Osteoblast (primary cell): ENCODE measurements around the gene DHRS9. TPM values are rescaled to one million over a fixed set of nuclear protein-coding genes. Genes with fewer than 3 reads are reported as not detected.

Experiments used
- DNase-seq: peaks from one replicate; pipeline ENCODE4 v3.0.0; 2011; ENCODE audit warnings: low spot score, mixed read lengths; ENCODE audit not compliant: insufficient read length; ENCODE audit errors: missing footprints
- H2AFZ ChIP-seq: 2 replicates; pipeline ENCODE4 v1.6.0; 2011; ENCODE audit warnings: mild to moderate bottlenecking, low read length
- H3K27ac ChIP-seq: 2 replicates; pipeline ENCODE4 v1.5.1; 2011; ENCODE audit warnings: mild to moderate bottlenecking, low read depth, low read length, moderate library complexity
- H3K27me3 ChIP-seq: 2 replicates; pipeline ENCODE4 v1.6.0; 2012; ENCODE audit warnings: mild to moderate bottlenecking, control low read depth, inconsistent platforms, low read length, moderate library complexity; ENCODE audit not compliant: insufficient read depth
- H3K36me3 ChIP-seq: 2 replicates; pipeline ENCODE4 v1.5.1; 2011; ENCODE audit warnings: mild to moderate bottlenecking, low read length, control low read depth, moderate library complexity; ENCODE audit not compliant: insufficient read depth
- H3K4me1 ChIP-seq: 2 replicates; pipeline ENCODE4 v1.5.1; 2011; ENCODE audit warnings: mild to moderate bottlenecking, low read length, control low read depth, moderate library complexity; ENCODE audit not compliant: insufficient read depth
- H3K4me2 ChIP-seq: 2 replicates; pipeline ENCODE4 v1.6.0; 2011; ENCODE audit warnings: mild to moderate bottlenecking, low read length; ENCODE audit not compliant: insufficient read depth
- H3K4me3 ChIP-seq: fragments of 200-600 bp; sonication (generic); 3 replicates; pipeline ENCODE4 v1.5.1; 2012; ENCODE audit warnings: mild to moderate bottlenecking, low read length, inconsistent platforms; ENCODE audit not compliant: insufficient read depth
- H3K79me2 ChIP-seq: 2 replicates; pipeline ENCODE4 v1.6.0; 2012; ENCODE audit warnings: mild to moderate bottlenecking, low read length, control low read depth, inconsistent platforms; ENCODE audit not compliant: insufficient read depth
- H3K9me3 ChIP-seq: 2 replicates; pipeline ENCODE4 v1.5.1; 2011; ENCODE audit warnings: low read depth, low read length, control low read depth
- H4K20me1 ChIP-seq: 2 replicates; pipeline ENCODE4 v1.6.0; 2012; ENCODE audit warnings: mild to moderate bottlenecking, low read length, control low read depth; ENCODE audit not compliant: insufficient read depth
- CTCF ChIP-seq: IDR thresholded peaks from 2 replicates; pipeline ENCODE4 v1.5.1; 2011; ENCODE audit warnings: mild to moderate bottlenecking, low read depth, low read length, moderate library complexity; ENCODE audit errors: extremely low read depth
- total RNA-seq: library from RNA; depleted of rRNA; stranded (reverse); fragments of >200 nt; gene quantifications from 2 replicates; pipeline ENCODE4 v1.2.3, GENCODE V29; 2012

Gene DHRS9
- total RNA-seq, 1 donor, result not detected

DNA sequence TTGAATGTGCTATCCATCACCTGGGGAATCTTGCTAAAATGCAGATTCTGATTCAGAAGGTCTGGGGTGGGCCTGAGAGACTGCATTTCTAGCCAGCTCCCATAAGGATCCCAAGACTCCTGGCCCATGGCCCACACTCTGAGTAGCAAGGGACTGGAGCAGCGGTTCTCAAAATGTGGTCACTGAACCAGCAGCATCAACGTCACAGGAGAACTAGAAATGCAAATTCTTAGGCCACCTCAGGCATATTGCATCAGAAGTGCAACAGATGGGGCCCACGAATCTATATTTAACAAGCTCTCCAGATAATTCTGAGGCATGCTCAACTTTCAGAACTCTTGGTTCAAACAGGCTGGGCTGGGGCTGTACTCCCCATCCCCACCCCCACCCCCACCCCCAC, 74.6 kb downstream of the DHRS9 start:
- no peak overlapping the region for H3K27ac ChIP-seq
- no peak for TF ChIP-seq CTCF
- DNase-seq, result no peak
- no peak overlapping the region for H3K4me2 ChIP-seq
- H3K4me1 ChIP-seq, result no peaks in the 10 kb centered on the region
- no peaks in the 10 kb centered on the region for H4K20me1 ChIP-seq
- H3K9me3 ChIP-seq, result no peaks in the 10 kb centered on the region
- H2AFZ ChIP-seq, result no peak overlapping the region
- no peak overlapping the region for H3K4me3 ChIP-seq
- no peaks in the 10 kb centered on the region for H3K79me2 ChIP-seq
- peaks cover 2% of the 10 kb centered on the region for H3K27me3 ChIP-seq
- no peaks in the 10 kb centered on the region for H3K36me3 ChIP-seq

Other genes starting within 250 kb of the DHRS9 start
- gene SPC25, start 179.1 kb upstream of the DHRS9 start, total RNA-seq, result 0.88 and 1.1 TPM in 2 replicates
- gene G6PC2, start 168.3 kb upstream of the DHRS9 start, total RNA-seq, result not detected in 2 replicates
- gene ABCB11, start 38.2 kb upstream of the DHRS9 start, total RNA-seq, result under 0.01 TPM in 1 of 2 replicates, not detected in the other